Activated CD8-positive, alpha-beta T cell treated with anti-CD3 and anti-CD28 coated beads for 36 hours (primary cell): Measurements from ENCODE around the gene ANKS1B. TPM values are rescaled to one million over a fixed set of nuclear protein-coding genes. Genes with fewer than 3 reads are reported as not detected.

Source experiments
- ATAC-seq: fragments of 200-7000 bp; cut with Tn5 transposase; one replicate; pipeline ENCODE4 v1.10.0; 2021; ENCODE audit warnings: mild to moderate bottlenecking, moderate library complexity
- CTCF ChIA-PET: fragments of 350-600 bp; sonication (Branson Sonifier 250); formaldehyde crosslinking; loops from one replicate; lab custom pipeline; 2021; ENCODE audit warnings: antibody characterized with exemption; lab: Charles Lee
- POLR2A ChIA-PET: fragments of 350-600 bp; sonication (Branson Sonifier 250); formaldehyde crosslinking; loops from one replicate; lab custom pipeline; 2021; ENCODE audit warnings: antibody characterized with exemption; lab: Charles Lee
- DNase-seq: peaks from one replicate; pipeline ENCODE4 v3.0.0-alpha.2; 2020
- H3K27ac Mint-ChIP-seq: one replicate; pipeline ENCODE4 v1.8.0; 2021; ENCODE audit warnings: mild to moderate bottlenecking, mixed read lengths
- H3K27me3 Mint-ChIP-seq: one replicate; pipeline ENCODE4 v1.8.0; 2021; ENCODE audit warnings: mixed read lengths
- H3K36me3 Mint-ChIP-seq: one replicate; pipeline ENCODE4 v1.8.0; 2021; ENCODE audit warnings: low read depth, mixed read lengths
- H3K4me1 Mint-ChIP-seq: one replicate; pipeline ENCODE4 v1.8.0; 2021; ENCODE audit warnings: low read depth, mixed read lengths
- H3K4me3 Mint-ChIP-seq: one replicate; pipeline ENCODE4 v1.8.0; 2021; ENCODE audit warnings: mild to moderate bottlenecking, moderate library complexity, mixed read lengths
- H3K9me3 Mint-ChIP-seq: one replicate; pipeline ENCODE4 v1.8.0; 2021; ENCODE audit warnings: mixed read lengths
- CTCF ChIP-seq: fragments of 200-600 bp; IDR thresholded peaks from one replicate; pipeline ENCODE4 v1.8.0; 2022; ENCODE audit warnings: antibody characterized with exemption, mild to moderate bottlenecking
- intact Hi-C: fragments of 100-400 bp; cut with micrococcal nuclease; formaldehyde crosslinking; loops from one replicate; pipeline ENCODE4 v1.10.0; 2022
- total RNA-seq, 2 experiments: library from RNA; stranded (reverse); gene quantifications; one replicate each; pipeline ENCODE4 v1.2.3, GENCODE V29; 2021

The ANKS1B gene
- total RNA-seq, 2 experiments from 2014 or later: 0.54 TPM; not detected in 1

- Mint-ChIP-seq H3K27ac (no peak overlapping the region), H3K27me3 (no peaks in the 10 kb centered on the region), H3K4me3 (no peak overlapping the region), H3K9me3 (no peaks in the 10 kb centered on the region), H3K4me1 (no peaks in the 10 kb centered on the region), H3K36me3 (no peaks in the 10 kb centered on the region)
- CTCF ChIA-PET: no interaction called here
- no peak for DNase-seq
- intact Hi-C loops: no loop called here
- no peak for TF ChIP-seq CTCF
- no peak for ATAC-seq
- POLR2A ChIA-PET: no interaction called here
Measured at GRCh38 chr12:98861251-98861650, 1123.5 kb downstream of the ANKS1B start.

GRCh38 chr12:98856897-98857540 lies 1127.7 kb downstream of the ANKS1B start:
- Mint-ChIP-seq H3K4me1 (no peaks in the 10 kb centered on the region), H3K4me3 (no peak overlapping the region), H3K9me3 (no peaks in the 10 kb centered on the region), H3K27me3 (peaks cover 1% of the 10 kb centered on the region), H3K36me3 (no peaks in the 10 kb centered on the region), H3K27ac (no peak overlapping the region)
- intact Hi-C loops: no loop called here
- ChIA-PET POLR2A (no interaction called here), CTCF (no interaction called here)
- no peak for TF ChIP-seq CTCF
- DNase-seq: no peak
- no peak for ATAC-seq

- intact Hi-C loops: no loop called here
- Mint-ChIP-seq H3K36me3 (no peaks in the 10 kb centered on the region), H3K27ac (no peak overlapping the region), H3K27me3 (peaks cover 8% of the 10 kb centered on the region), H3K9me3 (no peaks in the 10 kb centered on the region), H3K4me1 (no peaks in the 10 kb centered on the region), H3K4me3 (no peak overlapping the region)
- ChIA-PET CTCF (no interaction called here), POLR2A (no interaction called here)
- TF ChIP-seq CTCF: no peak
- no peak for DNase-seq
- no peak for ATAC-seq
Measured at GRCh38 chr12:98852181-98852580, 1132.6 kb downstream of the ANKS1B start.

GRCh38 chr12:98847242-98847641 lies 1137.5 kb downstream of the ANKS1B start:
- Mint-ChIP-seq H3K9me3 (no peaks in the 10 kb centered on the region), H3K4me1 (no peaks in the 10 kb centered on the region), H3K27ac (no peak overlapping the region), H3K4me3 (no peak overlapping the region), H3K36me3 (no peaks in the 10 kb centered on the region), H3K27me3 (peaks cover 12% of the 10 kb centered on the region)
- ATAC-seq (no peak), DNase-seq (no peak)
- intact Hi-C loops: no loop called here
- no peak for TF ChIP-seq CTCF
- ChIA-PET CTCF (no interaction called here), POLR2A (no interaction called here)

GRCh38 chr12:98845957-98846356 lies 1138.8 kb downstream of the ANKS1B start:
- no peak overlapping the region for H3K27ac Mint-ChIP-seq
- CTCF ChIA-PET: no interaction called here
- intact Hi-C loops: no loop called here
- no peak for DNase-seq
- peaks cover 9% of the 10 kb centered on the region for H3K27me3 Mint-ChIP-seq
- no peak overlapping the region for H3K4me3 Mint-ChIP-seq
- H3K9me3 Mint-ChIP-seq: no peaks in the 10 kb centered on the region
- no peak for TF ChIP-seq CTCF
- POLR2A ChIA-PET: no interaction called here
- H3K4me1 Mint-ChIP-seq: no peaks in the 10 kb centered on the region
- no peak for ATAC-seq
- no peaks in the 10 kb centered on the region for H3K36me3 Mint-ChIP-seq
